Measurements from ENCODE around the gene BCOR. TPM values are rescaled to one million over a fixed set of nuclear protein-coding genes. Genes with fewer than 3 reads are reported as not detected.
A peak's percentile ranks its signal among the peaks of the same experiment; 100 is the strongest.

Gene BCOR
- total RNA-seq, 1 donor from 2014 or later: 14.6 TPM

DNA sequence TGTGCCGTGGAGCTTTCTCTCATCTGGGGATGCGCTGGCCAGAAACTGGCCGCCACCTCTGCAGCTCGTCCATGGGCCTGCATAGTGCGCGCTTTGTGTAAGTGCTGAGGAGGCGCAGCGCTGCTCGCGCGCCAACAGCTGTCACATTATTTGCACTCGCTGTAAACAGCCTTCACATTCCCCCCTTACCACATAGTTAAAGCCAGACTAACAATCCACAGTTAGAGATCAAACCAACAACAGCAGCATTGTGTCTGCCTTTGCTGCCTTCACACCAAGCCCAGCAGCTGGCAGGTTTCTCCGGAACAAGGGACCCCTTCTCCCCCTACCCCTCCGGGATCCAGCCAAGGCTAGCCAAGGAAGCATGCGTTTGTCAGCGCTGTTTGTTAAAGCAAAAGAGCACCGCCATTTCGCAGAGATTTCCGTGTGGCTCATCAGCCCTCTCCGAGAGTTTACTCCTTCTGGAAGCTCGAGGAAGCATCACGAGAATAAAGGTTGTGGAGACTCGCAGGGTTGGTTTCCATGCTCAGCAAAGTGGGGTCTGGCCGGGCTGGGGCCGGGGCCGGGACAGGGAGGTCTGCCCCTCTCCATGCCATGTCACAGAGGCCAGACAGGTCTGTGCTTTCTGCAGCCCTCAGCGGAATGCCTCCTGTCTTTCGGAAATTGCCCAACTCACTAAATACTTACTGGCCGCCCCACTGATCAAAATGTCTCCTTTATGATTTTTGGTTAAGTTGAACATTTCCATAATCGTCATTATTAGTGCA, 11.0 kb downstream of the BCOR start:
- no peak for DNase-seq (ENCODE audit: low read depth)

GRCh38 chrX:40085714-40086113, 12.0 kb downstream of the BCOR start:
- DNase-seq (ENCODE audit: low read depth): peak; percentile 25

GRCh38 chrX:40085102-40085551, 12.6 kb downstream of the BCOR start:
- DNase-seq (ENCODE audit: low read depth): no peak

GRCh38 chrX:40084471-40085101, 13.2 kb downstream of the BCOR start:
- DNase-seq (ENCODE audit: low read depth): no peak

GRCh38 chrX:40083979-40084359, 13.8 kb downstream of the BCOR start:
- DNase-seq (ENCODE audit: low read depth): no peak

GRCh38 chrX:40083120-40083978, 14.4 kb downstream of the BCOR start:
- no peak for DNase-seq (ENCODE audit: low read depth)

- DNase-seq (ENCODE audit: low read depth): no peak
Measured at GRCh38 chrX:40082447-40083119, 15.2 kb downstream of the BCOR start.

DNA sequence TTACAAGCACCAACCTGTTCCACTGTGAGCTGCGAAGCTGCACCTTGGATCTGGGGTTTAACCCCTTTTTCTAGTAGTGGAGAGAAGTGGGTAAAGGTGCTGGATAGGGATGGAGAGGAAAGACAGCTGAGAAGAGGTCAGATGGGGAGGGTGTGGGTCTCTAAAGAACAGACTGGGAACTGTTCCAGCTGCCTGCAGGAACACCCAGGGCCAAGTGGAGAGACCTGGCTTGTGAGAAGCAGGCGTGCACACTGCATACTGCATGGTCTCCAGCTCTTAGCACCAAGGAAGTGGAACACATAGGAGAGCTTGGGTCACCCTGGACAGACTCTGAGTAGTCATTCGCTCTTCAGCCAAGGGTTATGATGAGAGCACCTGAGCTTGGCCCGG, 16.1 kb downstream of the BCOR start:
- no peak for DNase-seq (ENCODE audit: low read depth)

GRCh38 chrX:40080894-40081678, 16.7 kb downstream of the BCOR start:
- no peak for DNase-seq (ENCODE audit: low read depth)

DNA sequence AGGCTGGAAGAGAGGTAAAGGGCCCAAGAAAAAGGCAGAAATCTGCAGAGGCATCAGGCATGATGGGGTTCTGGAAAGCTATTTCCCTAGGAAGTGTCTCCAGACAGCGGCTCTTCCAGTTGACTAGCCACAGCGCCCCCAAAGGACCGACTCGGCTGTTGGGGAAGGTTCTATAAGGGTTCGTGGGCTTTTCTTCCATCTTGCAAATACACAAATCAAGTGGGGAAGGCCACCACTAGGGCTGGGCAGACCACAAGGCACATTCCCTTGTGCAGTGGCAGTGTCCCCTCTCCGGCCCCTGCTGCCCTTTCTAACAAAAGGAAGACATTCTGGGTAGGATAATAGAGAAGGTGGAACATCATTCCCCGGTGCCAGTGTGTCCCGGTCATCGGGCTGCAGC, 18.2 kb downstream of the BCOR start:
- DNase-seq (ENCODE audit: low read depth): no peak

DNA sequence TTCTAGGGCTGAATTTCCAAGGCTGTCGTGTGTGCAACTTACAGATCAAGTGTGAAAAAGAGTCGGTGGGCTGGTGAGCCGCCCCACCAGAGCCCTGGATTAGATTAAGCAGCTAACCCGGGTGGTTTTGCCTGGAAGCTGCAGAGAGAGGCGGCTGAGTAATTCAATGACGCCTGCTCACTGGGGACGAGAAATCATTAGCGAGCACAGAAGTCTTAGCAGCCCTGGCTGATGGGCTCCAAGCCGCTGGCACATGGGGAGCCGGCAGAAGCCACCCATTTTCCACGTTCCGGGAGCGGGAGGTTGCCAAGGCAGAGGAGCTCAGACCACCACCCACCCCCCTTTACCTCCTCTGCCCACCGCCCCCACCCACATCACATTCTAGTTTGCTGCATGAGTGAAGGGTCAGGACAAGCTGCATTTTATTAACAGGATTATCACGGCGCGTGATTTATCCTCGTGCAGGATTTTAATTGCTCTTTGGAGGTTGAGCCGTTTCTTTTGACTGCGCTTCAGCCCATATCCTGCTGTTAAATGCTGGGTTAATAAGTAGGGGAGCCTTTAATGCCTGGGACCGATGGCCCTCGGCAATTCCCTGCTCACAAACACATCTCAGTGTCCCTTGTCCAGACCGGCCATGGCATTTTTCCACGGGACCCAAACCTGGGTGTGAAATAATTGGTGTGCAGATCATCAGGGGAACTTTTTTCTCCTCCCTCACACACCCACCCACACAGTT, 19.1 kb downstream of the BCOR start:
- no peak for DNase-seq (ENCODE audit: low read depth)

- DNase-seq (ENCODE audit: low read depth): no peak
Measured at GRCh38 chrX:40077906-40078305, 19.9 kb downstream of the BCOR start.

- no peak for DNase-seq (ENCODE audit: low read depth)
Measured at GRCh38 chrX:40076750-40077575, 20.8 kb downstream of the BCOR start.

DNA sequence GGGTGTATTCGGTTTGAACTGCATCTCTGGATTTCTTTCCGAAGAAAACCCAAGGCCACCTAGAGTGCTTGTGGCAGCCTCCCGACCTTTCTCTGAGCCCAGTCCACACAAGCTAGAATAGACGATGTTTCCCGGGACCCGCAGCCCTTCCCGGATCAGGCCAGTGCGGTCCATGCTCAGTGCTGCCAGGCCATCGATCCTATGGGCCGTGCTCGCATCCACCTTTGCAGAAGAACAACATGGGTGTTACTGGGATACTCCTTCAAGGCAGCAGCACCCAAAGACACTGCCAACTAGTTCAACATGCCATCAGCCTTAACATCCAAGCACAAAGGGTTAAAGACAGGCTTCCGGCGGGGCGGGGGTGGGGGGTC, 22.8 kb downstream of the BCOR start:
- DNase-seq (ENCODE audit: low read depth): no peak

- DNase-seq (ENCODE audit: low read depth): no peak
Measured at GRCh38 chrX:40074080-40074958, 23.4 kb downstream of the BCOR start.

DNA sequence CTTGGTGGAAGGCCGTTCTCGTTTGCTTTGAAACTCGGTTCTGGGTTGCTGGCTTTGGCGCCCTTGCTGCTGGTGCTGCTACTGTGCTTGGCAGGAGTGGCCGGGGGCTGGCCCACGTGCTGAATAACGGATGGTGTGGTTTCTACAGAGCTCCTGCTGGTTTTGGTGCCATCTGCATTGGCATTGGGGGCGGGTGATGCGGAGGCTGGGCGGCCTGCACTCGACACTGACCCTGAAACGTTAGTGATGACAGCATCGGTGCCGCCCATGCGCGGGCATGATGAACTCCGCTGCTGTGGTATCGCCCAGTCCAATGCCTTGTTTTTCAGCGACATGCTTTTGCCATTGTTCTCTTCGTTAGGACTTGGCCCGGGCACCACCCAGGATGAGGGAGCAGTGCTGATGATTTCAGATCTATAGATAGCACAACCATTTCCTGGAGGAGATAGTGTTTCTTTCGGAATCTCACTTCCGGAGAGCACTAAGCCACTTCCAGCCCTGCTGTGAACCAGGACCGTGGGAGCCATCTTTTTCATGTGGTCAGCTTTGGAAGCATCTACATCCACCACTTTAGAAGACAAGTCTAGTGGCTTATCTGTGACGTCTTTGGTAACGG, 24.2 kb downstream of the BCOR start:
- DNase-seq (ENCODE audit: low read depth): no peak

DNA sequence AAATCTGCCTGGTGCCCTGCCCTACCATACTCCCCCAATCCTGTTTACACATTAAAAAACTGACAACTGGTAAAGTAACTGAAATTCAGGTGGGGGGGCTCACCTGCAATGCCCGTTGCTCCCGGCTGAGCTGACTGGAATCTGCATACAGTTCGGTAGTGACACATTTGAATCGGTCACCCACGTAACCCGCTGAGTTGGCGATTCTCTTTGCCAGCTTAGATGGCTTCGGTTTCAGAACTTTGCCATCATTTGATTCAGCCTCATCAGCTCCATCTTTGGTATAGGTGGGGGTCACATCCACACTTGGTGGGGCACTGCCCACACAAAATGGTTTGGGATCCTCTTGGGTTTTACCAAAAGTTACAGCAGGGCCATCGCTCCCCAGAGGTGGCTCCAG, 25.5 kb downstream of the BCOR start:
- no peak for DNase-seq (ENCODE audit: low read depth)

DNA sequence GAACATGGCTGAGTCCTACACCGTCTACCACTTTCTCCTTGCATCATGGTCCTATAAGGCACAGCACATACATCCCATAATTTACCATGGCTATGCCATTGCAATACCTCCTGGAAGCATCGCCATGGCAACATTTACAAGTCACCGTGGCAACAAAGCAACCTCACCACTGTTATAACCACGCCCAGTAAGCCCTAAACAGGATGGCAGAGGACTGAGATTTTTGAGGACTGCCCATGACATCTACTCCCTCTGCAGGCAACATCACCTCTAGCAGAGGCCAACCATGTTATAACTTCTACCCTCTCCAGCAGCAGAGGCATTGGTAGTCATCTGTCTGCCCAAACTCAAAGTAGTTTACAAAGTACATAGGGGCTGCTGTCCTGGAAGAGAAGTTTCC, 29.7 kb downstream of the BCOR start:
- DNase-seq (ENCODE audit: low read depth): no peak
